Stimulated activated CD8-positive, alpha-beta memory T cell treated with anti-CD3 and anti-CD28 coated beads, Interleukin-2, amount 100 ng/mL, for 48 hours (primary cell): Measurements from ENCODE around the gene TTYH2.
"Not testable (repeated sequence)": the region's sequence is repeated elsewhere in the genome, so short reads cannot be mapped to it uniquely, and the experiment has no call there.

Experiments used
- DNase-seq, 2 donors: peaks; one replicate each; pipeline ENCODE4 v3.0.0-alpha.2; 2020; ENCODE audit warnings: low read depth in 2 of 2

TTYH2 gene

GRCh38 chr17:74260525-74260850 is 47.1 kb downstream of the TTYH2 start:
- DNase-seq = no peak

- no peak for DNase-seq
These were observed 49.2 kb downstream of the TTYH2 start for GRCh38 chr17:74262601-74263000.

GRCh38 chr17:74267054-74267453 is 53.7 kb downstream of the TTYH2 start:
- DNase-seq = not testable (repeated sequence)

GRCh38 chr17:74267579-74267978 is 54.2 kb downstream of the TTYH2 start:
- DNase-seq = no peak

GRCh38 chr17:74267987-74268499 is 54.7 kb downstream of the TTYH2 start:
- no peak for DNase-seq

GRCh38 chr17:74268558-74268957 is 55.2 kb downstream of the TTYH2 start:
- no peak for DNase-seq

- DNase-seq = no peak
These were observed 57.0 kb downstream of the TTYH2 start for GRCh38 chr17:74270333-74270732.

- DNase-seq = no peak
These were observed 57.9 kb downstream of the TTYH2 start for GRCh38 chr17:74271281-74271680.

GRCh38 chr17:74271901-74272561 is 58.7 kb downstream of the TTYH2 start:
- DNase-seq = no peak

GRCh38 chr17:74272731-74273201 is 59.4 kb downstream of the TTYH2 start:
- no peak for DNase-seq

GRCh38 chr17:74274060-74274708 is 60.8 kb downstream of the TTYH2 start, which contains the start of gene DNAI2:
DNAI2 (plus strand) TSS chr17:74274234; CDS start chr17:74281818, 7,584 bp downstream.
- DNase-seq = no peak

- no peak for DNase-seq
These were observed 61.5 kb downstream of the TTYH2 start for GRCh38 chr17:74274709-74275340.

GRCh38 chr17:74276051-74276476 is 62.7 kb downstream of the TTYH2 start:
- no peak for DNase-seq

GRCh38 chr17:74276541-74277009 is 63.2 kb downstream of the TTYH2 start:
- no peak for DNase-seq

- DNase-seq = no peak
These were observed 64.6 kb downstream of the TTYH2 start for GRCh38 chr17:74277935-74278334.

- not testable (repeated sequence) for DNase-seq
These were observed 66.2 kb downstream of the TTYH2 start for GRCh38 chr17:74279617-74280016.

GRCh38 chr17:74280093-74280513 is 66.7 kb downstream of the TTYH2 start:
- peak; percentile 42 to 51 for DNase-seq

- DNase-seq = no peak
These were observed 68.4 kb downstream of the TTYH2 start for GRCh38 chr17:74281799-74282198.

- not testable (repeated sequence) for DNase-seq
These were observed 68.9 kb downstream of the TTYH2 start for GRCh38 chr17:74282274-74282586.

GRCh38 chr17:74282587-74283370 is 69.4 kb downstream of the TTYH2 start:
- DNase-seq = peak; percentile 46 to 61

- peak in 1 of 2 donors; percentile 40 for DNase-seq
These were observed 70.0 kb downstream of the TTYH2 start for GRCh38 chr17:74283371-74283673.

GRCh38 chr17:74287031-74287602 is 73.7 kb downstream of the TTYH2 start:
- DNase-seq = no peak
